GM19455 (cell line): Measurements from ENCODE around the gene CCN6.

Source experiments
- ATAC-seq: cut with Tn5 transposase; IDR thresholded peaks from one replicate; pipeline ENCODE4 v1.9.1; 2021; ENCODE audit not compliant: unreplicated experiment

The CCN6 gene

DNA sequence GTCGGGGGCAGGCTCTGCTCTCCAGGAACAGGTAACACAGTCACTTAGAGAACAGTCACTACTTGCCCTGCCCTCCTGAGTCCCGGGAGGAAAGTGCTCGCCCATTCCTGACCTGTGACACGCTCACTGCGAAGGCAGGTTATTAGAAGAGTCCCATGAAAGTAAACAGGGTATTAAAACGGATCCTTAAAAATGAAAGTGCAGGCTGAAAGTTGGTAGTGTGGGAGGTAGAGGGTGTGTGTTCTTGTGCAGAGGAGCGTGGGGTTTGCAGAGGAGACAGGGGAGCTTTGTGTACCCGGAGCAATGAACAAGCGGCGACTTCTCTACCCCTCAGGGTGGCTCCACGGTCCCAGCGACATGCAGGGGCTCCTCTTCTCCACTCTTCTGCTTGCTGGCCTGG is at the start of gene CCN6:
CCN6 (plus strand) TSS at position 104 of the 400 bp plus-strand sequence; CDS start at position 358, 254 bp downstream.
- ATAC-seq: no peak

DNA sequence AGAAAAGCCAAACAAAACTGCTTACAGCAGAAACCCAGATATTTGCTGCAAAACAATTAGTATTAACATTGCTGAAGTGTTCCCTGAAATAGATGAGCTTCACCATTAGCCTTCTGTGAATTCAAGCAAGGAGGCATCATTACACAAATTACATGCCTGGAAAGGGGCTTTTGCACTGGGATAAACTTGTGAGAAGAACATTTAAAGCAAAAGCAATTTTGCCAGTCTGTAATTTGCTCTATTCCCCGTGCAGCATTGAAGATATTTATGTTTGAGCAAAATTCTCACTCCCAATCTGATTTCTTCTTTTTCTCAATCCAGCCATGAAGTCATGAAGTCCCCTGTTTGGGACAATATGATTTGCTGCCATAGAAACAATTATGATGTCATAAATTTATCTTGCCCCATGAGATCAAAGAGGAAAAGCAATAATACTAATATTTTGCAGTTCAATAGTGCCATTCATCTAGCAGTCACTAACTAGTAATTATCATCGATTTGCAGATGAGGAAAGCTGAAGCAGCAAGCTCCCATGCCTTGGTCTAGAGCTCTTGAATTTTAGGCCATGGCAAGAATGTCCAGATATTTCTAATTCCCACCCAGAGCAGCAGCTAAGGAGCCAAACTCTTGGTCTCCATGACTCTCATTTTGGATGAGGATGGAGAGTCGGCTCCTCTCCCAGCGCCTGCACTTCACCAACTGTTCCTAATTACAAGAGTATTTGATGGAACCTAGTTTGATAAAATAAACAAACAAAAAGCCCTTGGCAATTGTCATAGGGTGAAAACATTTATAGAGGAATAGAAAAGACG is 49.5 kb upstream of the CCN6 start:
- ATAC-seq: no peak

DNA sequence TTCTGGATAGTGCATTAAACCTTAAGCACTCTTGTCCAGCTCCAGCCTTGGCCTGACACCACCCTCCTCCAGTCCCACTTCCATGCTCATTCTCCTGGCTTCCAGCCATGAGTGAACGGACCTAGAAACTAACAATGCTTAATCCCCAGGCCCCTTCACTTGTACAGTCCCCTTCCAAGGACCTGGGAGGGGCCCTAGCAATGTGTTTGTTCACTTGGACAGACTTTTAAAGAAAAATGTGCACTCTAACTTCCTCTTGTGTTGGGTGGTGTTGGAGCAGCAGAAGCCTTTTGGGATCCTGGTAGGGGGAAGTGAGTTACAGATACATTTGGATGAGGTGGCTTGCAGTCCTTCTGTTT is 48.9 kb upstream of the CCN6 start:
- no peak for ATAC-seq

DNA sequence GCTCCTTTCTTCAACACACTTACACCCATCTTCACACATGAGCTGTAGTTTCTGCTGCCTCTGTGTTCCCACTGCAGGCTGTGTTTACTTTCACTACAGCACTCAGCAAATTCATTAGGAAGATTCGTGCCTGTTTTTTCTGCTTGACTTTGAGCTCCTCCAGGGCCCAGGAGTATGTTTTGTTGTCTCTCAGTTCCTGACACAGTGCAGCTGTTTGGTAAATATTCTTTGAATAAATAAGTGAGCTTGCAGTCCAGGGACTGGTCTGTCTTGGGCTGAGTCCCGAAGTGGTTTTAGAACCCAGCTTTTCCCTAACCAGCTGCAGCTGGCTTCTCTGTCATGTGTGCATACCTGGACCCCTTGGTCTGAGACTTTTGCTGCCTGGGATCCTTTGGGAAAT is 46.6 kb upstream of the CCN6 start:
- ATAC-seq: no peak

DNA sequence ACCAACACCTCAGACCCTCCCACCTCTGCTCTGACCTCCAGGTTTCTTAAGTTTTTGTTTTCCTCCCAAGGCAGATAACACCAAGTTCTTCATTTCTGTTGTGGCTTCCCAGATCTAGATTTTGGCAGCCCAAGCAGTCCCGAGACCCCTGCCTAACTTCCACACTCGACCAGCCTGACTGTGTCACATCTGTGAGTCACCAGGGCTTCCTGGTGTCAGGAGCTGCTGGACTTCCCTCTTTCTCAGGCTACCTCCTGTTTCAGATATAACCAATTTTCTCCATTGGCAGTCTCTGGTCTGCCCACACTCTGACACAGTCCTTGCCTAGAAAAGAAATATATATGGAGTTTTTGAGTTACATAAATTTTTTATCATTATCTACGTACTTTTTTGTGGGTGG is 46.1 kb upstream of the CCN6 start:
- no peak for ATAC-seq

DNA sequence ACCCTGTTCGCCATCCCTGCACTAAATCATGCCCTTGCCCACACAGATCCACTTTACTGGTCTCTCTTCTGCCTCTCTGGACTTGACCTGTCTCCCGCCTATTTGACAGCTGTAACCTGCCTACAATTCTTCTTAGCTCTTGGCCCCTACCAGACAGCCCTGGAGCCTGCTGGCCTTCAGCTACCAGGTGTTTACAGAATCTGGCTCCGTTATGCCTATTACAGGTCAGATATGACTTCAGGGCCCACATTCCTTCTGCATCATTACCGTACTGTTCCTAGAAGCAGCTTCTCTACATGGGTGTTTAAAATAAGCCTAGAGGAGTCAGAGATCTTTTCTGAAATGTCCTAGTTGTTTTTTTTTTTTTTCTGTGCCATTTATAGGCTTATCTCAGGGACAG is 45.4 kb upstream of the CCN6 start:
- no peak for ATAC-seq

DNA sequence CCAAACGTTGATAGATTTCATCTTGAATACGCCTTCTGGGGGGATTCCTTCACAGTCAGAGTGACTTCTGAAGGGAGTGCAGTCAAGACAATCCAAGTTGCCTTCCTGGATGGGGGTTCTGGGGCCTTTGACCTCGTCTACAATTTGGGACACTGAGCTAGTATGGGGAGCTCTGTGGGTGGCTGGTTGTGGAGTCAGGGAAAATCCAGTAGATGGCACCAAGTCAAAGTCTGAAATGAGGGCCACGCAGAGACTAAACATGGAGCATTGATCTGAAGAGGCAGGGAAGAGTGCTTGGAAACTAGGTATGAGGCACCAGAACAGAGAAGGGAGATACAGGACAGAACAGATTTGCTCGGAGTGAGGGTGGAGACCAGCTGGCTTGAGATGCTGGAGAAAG is 43.6 kb upstream of the CCN6 start:
- ATAC-seq: no peak

DNA sequence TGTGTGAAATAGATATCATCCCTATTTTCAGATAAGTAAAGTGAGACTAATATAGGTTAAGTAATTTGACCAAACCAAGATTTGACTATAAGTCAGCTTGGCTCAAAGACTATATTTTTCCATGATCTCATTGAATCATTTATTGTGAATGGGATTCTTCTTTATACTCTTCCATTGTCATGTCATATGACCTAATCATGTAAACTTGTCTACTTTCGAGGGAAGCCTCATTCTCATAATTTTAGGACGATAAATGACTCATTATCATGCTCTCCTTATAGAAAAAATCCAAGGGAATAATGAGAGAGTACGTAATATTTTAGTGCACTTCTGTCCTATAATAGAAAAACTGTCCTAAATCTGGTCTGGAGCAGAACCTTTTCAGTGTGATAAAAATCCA is 40.9 kb upstream of the CCN6 start:
- ATAC-seq: no peak

DNA sequence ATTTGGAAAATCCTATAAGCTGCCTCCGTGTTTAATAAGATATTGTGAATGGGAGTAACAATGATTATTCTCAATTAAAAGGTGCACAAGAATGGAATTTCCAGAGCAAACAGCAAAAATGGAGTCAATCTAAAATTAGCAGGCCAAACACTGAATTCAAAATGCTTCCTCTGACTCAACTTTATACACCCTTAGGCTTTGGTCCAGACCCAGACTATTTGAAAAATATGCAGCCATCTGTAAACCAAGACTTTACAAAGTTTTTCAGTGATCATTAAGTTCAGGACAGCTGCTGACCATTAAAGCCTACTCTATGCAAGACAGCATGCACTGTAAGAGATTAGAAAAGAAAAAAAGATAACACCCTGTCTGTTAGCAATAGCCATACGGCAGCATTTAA is 39.4 kb upstream of the CCN6 start:
- no peak for ATAC-seq

DNA sequence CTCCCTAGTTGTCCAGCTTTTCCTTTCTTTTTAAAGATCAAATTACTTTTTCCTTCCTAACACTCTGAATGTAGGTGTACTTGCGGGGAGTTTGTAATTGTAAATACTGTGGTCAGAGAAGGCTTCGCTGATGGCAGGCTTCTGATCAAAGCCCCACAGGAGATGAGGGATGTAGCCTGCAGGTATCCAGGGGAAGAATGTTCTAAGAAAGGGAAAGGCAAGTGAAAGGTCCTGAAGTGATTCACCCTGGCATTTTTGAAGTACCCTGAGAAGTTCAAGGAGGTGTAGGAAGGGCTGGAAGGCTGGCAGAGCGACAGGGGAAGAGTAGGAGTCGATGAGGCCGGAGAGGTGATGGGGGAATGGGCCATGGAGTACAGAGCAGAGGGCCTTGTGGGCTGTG is 38.2 kb upstream of the CCN6 start:
- ATAC-seq: no peak

DNA sequence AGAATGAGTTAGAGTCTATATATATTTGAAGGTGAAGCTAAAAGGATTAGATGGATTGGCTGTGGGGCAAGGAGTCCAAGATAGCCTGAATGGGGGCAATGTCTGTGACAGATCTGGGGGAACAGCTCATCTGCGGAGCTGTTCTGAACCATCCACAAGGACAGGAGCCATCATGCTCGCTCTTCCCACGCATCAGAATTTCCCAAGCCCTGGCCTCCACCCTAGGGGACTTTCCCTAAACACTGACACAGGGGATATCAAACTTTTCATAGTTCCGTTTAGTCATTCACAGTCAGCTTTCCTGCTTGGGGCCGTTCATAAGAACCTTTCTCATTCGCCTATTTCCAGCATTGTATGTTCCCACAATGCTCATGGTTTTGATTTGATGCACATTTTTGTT is 37.6 kb upstream of the CCN6 start:
- no peak for ATAC-seq

DNA sequence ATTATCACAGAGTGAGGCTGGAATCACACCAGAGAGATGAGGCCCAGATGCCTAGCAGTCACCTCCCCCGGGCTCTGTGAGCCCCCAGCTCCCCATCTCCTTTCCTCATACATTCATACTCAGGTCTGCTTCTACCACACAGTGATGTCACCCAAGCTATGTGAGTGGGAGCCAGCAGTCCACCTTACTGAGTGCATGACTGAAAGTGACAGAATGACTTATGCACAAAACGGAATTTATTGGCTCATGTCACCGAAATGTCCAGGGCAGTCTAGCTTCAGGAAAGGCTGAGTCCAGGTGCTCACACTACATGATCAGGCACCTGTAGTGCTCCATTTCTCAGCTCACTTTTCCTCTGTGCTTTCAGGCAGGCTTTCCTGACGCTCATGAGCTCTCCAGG is 36.7 kb upstream of the CCN6 start:
- ATAC-seq: no peak

DNA sequence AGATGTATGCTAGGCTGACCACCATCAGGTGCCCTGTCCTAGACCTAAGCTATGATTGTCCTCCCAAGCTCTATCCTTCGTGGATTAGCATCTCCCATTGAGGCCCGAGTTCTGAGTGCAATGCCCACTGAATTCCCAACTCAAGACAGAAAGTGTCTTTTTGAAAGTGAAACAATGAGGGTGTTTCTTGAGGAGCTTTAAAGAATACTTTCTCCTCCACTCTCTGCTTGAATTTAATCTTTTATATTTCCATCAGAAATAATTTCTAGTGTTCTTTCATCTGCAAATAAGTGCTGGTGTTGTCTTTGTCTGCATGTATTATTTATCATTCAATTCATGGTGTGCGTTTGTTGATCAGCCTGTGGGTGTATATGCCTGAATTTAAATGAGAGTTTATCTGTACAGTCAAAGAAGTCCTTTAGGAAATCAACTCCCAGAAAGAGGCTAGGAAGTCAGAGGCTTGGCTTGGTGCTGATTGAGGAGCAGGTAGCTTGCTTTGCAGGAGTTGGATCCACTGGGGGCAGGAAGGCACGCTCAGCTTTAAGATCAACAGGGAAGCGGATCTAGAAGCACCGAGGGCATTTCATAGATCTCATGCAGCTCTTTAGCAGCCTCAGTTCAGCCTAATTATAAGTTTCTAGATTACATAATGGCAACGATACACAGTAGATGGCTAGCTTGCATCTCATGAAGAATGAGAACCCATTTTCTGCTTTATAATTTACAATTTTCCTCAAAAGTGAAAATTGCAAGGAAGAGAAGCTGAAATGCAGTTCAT is 36.0 kb upstream of the CCN6 start:
- no peak for ATAC-seq

DNA sequence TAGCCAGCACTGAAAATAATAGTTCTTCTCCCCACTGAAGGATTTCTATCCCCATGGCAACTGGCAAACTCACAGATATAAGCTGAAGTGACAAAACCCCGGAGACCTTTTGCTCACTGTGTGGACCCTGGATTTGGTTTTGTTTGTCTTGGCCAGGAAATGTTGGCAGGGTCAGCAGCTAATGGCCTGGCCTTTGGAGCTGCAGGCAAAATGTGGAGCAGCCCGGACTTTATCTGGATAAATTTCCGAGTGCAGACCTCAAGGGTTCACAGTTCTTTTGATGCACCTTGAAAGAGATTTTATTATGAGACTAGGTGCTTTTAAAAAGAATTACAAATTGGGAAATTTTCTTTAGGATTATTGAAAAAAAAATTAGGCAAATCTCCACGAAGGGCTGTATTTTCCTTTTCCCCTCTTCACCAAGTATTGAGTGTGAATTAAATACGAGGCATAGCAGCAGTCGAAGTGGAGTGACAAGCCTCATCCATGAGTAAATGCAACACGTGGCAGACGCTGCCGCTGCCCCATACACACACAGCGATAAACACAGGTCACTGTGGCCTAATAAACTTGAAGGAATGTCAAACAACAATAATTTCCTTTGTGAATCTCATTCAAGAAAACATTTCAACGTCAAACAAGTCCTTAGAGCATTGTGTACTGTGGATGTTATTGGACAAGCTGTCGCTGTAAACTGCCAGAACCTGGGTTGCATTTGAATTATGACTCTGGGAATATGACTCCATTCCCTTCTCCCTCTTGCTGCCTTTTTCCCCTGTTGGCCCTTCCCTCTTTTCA is 35.1 kb upstream of the CCN6 start:
- ATAC-seq: no peak

DNA sequence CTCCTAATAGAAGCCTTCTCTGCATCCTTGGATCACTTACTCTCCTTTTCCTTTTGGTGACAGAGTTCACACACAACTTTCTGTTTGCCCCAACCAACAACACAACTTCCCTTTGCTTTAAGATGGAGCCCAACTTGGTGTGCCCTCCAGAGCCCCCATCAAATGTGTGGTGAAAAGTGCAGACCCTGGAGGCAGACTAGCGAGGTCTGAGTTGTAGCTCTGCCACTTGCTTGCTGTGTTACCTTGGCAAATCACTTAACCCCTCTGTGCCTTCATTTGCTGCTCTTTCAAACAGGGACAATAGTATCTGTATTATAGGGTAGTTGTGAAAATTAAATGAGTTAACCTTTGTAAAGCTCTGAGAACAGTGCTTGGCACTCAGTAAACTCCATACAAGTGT is 34.3 kb upstream of the CCN6 start:
- ATAC-seq: no peak

DNA sequence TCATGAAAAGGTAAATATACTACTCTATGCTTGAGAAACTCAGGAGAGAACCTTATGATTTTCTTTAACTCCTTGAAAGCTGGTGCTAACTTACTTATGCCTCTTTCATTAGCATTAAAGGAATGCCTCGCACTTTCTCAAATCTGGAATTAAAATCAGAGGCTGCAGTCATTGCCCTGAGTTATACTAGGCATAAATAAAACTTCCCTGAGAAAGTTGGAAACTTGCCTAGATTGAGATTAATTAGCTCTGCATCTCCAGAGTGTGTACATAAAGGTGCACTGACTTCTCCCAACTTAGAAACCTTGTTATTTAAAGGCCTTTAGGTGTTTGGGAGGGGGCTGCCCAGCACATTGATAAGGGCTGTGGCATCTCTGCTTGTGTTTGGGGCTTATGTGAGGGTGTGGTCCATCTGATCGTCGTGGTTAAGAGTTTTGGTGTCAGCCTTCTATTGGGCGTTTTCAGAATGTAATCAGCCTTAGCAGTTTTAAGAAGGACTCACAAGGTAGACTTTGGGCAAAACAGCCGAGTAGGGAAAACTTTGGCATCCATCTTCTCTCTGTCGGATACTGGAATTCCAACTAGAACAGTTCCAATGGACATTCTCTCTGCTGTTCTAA is 32.1 kb upstream of the CCN6 start:
- no peak for ATAC-seq

DNA sequence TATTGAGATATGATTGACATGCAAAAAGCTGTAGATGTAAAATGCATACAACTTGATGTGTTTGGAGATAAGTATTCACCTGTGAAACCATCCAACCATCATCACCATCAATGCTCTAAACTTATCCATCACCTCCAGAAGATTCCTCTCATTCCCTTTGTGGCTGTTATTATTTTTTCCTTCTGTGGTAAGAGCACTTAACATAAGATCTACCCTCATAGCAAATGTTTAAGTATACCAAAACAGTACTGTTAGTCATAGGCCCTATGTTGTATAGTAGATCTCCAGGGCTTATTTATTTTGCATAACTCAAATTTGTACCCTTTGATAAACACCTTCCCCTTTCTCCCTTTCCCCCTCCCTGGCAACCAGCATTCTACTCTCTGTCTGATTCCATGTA is 31.2 kb upstream of the CCN6 start:
- no peak for ATAC-seq

DNA sequence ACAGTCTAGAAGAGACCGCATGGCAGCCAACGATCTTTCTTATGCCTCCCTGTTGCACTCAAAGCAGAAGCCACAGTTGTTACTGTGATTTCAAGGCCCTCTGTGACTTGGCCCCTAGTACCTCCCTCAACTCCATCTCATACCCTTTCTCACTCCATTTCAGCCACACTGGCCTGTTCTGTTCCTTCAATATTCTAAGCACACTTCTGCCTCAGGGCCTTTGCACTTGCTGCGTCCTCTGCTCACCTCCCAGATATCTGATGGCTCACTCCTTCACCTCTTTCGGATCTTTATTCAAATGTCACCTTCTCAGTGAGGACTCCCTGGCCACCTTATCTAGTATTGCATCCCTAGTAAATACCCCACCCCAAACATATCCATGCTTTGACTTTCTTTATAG is 29.4 kb upstream of the CCN6 start:
- no peak for ATAC-seq

DNA sequence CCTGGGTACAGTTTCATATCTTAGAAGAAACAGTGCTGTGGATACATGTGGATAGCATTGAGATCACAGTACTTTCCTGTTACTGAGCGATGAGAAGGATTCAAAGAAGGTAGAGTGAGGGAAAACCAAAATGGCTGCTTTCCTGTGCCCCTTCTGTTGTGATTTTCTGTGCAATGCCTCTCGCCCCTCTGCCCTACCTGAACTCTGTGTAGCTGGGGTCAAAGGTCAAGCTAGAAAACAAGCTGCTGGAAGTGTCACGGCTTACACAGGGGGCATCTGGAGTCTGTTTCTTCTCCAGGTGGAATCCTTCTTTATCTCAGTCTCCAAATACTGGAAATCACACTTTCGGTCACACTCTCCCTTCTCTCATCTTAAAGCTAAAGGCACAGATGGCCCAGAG is 27.0 kb upstream of the CCN6 start:
- no peak for ATAC-seq

DNA sequence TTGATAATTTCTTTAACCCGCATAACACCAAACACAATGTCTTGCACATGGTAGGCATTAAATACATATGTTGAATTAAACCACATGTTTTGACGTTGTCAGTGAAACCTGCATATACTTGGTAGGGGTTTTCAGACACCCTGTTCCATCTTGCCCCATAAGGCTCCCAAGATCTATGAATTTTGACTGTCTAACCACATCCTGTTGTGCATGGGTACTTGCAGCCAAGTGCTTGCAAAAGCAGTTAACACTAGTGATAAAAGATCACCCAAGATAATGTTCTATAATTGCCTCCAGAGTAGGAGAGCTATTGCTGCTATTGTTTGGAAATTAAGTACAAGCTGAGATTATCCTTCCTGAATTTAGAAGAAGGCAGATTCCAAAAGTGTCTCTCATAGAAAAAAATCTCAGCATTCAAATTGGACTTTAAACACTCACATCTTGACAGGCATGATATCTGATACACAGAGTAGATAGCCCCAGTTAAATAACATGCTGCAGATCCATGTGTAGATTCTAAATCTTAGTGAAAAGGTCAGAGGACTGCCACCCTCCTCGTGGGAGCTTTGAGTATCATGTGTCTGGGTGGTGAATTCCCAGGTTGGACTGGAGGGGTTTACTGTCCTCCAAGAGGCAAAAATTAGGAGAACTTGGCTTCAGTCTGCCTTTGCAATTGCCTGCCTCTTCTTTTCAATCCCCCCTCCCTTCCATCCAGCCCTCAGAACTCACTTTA is 25.8 kb upstream of the CCN6 start:
- ATAC-seq: no peak
